Measurements from ENCODE around the gene MATK. TPM values are rescaled to one million over a fixed set of nuclear protein-coding genes. Genes with fewer than 3 reads are reported as not detected.

Gene MATK
- total and polyA plus RNA-seq, 3 experiments from 2014 or later, result 27.6 to 142 (median 28.1) TPM

DNA sequence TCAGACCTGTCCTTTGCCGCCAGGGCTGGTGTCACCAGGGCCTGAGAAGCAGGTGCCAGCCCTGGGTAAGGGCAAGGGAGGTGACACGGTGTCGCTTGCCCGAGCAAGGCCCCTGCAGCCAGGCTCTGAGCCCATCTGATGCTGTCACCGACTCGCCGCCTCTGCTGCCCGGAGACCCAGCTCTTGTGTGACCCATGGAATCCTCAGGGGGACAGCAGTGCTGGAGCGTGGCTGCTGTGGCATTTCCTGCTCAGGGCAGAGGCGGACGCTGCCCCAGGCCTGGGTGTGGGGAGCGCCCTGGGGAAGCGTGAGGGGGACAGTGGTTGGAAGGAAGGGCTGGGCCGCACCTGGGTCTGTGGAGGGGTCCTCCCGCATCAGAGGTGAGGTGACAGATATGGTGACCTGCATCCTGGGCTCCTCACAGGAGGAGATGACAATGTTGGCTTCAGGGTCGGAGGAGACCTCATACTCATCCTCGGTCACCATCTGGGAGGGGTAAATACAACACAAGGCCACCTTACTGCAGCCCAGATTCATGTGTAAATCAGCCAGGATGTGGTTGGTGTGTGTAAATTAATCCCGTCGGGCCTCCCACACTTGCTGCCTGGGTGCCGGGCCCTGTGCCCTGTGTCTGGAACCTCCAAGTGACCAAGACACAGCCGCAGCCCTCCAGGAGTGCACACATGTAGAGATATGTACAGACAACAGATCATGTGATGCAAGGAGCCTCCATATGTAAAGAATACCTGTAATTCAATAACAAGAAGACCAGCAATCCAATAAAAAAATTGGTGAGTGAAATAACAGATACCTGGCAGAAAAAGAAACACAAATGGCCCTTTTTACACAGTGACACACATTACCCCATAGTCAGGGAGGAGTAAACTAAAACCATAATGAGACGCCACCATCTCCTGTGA lies 27.6 kb upstream of the MATK start:
- Histone ChIP-seq H3K27ac (ENCODE audit: low read depth, low read length) (no peak overlapping the region), H3K27me3 (ENCODE audit: insufficient read depth, low read length, poor library complexity, severe bottlenecking) (no peaks in the 10 kb centered on the region), H3K9me3 (ENCODE audit: low read length) (no peaks in the 10 kb centered on the region), H3K36me3 (ENCODE audit: insufficient read depth, low read length) (no peaks in the 10 kb centered on the region), H3K4me1 (ENCODE audit: insufficient read depth, low read length) (peaks cover 46% of the 10 kb centered on the region), H3K4me3 (ENCODE audit: low read length) (peak overlapping the region; percentile 38)
- peaks cover 35 to 54% (median 37%) of the 10 kb centered on the region in 3 donors for H3K4me1 Mint-ChIP-seq
- H3K4me3 Mint-ChIP-seq, result peak overlapping the region; percentile 44 to 80 (median 76)
- POLR2A ChIA-PET, result interaction anchor here (1.0 to 3.0 kb wide), 3 partner anchors 9 to 52 kb away, joined by 4 to 29 read pairs (median 5); partner anchors contain the start of genes APBA3, MATK and MRPL54
- peak overlapping the region; percentile 88 to 98 (median 96) for H3K27ac Mint-ChIP-seq
- no peaks in the 10 kb centered on the region for H3K27me3 Mint-ChIP-seq
- no peaks in the 10 kb centered on the region for H3K36me3 Mint-ChIP-seq
- DNase-seq, result peak in 1 of 5 donors; percentile 28
- H3K9me3 Mint-ChIP-seq, result no peaks in the 10 kb centered on the region
- CTCF ChIA-PET, result interaction anchor here (1.6 to 3.7 kb wide), 3 partner anchors 9 to 51 kb away, joined by 4 to 16 read pairs (median 13); partner anchors contain the start of gene MRPL54

DNA sequence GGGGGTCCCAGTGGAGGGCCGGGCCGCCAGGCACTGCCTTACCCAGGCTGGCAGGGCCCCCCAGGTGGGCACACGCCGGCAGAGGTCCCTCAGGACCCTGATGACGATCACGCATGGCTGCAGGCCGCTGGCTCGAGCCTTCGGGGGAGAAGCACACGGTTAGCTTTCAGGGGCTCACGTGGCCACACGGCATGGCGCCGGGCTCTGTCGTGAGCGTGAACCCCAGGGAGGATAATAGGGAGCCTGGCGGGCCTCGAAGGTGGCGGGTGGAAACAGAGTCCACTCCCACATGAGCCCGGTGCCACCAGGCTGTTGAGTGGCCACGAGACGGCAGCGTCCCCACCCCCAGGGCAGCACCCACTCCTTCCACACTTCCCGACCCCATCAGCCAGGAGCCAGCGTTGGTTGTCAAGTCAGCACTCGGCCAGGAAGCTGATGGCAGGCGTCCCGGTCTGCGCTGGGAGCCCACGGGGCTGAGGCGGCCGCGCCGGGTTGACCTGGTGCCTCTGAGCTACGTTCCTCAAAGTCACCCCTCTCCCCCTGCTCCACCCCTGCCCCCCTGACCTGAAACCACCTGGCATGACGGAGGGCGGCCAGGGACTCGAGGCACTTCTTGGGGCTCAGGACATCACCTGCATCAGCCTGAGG lies 24.7 kb upstream of the MATK start:
- ChIA-PET CTCF (interaction anchor here (1.0 to 3.7 kb wide), 2 partner anchors 11 to 12 kb away, joined by 3 to 16 read pairs; no protein-coding TSS in a partner anchor), POLR2A (interaction anchor here (2.2 to 3.0 kb wide), 2 partner anchors 13 to 49 kb away, joined by 10 to 29 read pairs; partner anchors contain the start of genes APBA3 and MRPL54)
- Mint-ChIP-seq H3K4me3 (peak overlapping the region in 1 of 7 donors; percentile 51), H3K36me3 (no peaks in the 10 kb centered on the region), H3K4me1 (peaks cover 43 to 67% (median 50%) of the 10 kb centered on the region in 3 donors), H3K27ac (peak overlapping the region in 2 of 8 donors; percentile 43 to 70), H3K27me3 (no peaks in the 10 kb centered on the region), H3K9me3 (no peaks in the 10 kb centered on the region)
- Histone ChIP-seq H3K27ac (ENCODE audit: low read depth, low read length) (no peak overlapping the region), H3K9me3 (ENCODE audit: low read length) (no peaks in the 10 kb centered on the region), H3K36me3 (ENCODE audit: insufficient read depth, low read length) (no peaks in the 10 kb centered on the region), H3K4me1 (ENCODE audit: insufficient read depth, low read length) (peaks cover 39% of the 10 kb centered on the region), H3K4me3 (ENCODE audit: low read length) (no peak overlapping the region), H3K27me3 (ENCODE audit: insufficient read depth, low read length, poor library complexity, severe bottlenecking) (no peaks in the 10 kb centered on the region)
- no peak for DNase-seq

DNA sequence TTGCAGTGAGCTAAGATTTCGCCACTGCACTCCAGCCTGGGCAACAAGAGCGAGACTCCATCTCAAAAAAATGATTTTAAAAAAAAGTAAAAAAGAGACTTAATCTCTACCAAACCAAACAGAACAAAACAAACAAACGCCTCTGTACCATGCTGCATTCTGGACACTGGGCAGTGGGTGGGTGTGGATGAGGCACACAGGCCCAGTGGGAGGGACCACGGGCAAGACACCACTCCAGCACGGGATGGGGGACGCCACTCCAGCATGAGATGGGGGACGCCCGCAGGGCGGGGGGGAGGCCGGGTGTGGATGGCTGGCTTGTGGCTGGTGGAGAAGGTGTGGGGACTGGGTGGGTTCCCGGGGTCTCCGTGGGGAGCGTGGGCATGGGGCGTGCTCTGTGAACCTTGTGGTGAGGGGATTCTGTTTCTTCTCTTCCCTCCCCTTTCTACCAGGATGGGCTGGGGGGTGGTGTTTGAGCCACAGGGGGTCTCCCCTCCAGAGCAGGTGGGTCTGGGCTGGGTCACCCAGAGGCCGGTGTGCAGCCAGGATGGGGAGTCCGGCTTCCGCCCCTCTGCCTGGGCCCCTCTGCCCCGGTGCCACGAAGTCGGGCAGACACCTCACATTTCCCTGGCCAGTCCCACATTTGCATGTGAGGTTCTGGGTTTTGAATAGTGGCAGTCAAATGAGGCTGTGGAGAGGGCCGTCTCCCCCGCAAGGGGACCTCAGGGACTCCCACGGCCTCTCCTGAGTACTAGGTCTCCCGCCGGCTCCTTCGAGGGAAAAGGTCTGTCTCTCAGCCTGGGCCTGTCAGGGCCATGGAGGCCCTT lies 23.9 kb upstream of the MATK start:
- ChIA-PET POLR2A (no interaction called here), CTCF (no interaction called here)
- Histone ChIP-seq H3K27me3 (ENCODE audit: insufficient read depth, low read length, poor library complexity, severe bottlenecking) (no peaks in the 10 kb centered on the region), H3K4me1 (ENCODE audit: insufficient read depth, low read length) (peaks cover 38% of the 10 kb centered on the region), H3K9me3 (ENCODE audit: low read length) (no peaks in the 10 kb centered on the region), H3K27ac (ENCODE audit: low read depth, low read length) (no peak overlapping the region), H3K36me3 (ENCODE audit: insufficient read depth, low read length) (no peaks in the 10 kb centered on the region), H3K4me3 (ENCODE audit: low read length) (no peak overlapping the region)
- H3K4me1 Mint-ChIP-seq, result peaks cover 48 to 73% (median 50%) of the 10 kb centered on the region in 3 donors
- peak overlapping the region in 4 of 8 donors; percentile 82 to 90 (median 84) for H3K27ac Mint-ChIP-seq
- no peak for DNase-seq
- no peaks in the 10 kb centered on the region for H3K36me3 Mint-ChIP-seq
- H3K9me3 Mint-ChIP-seq, result no peaks in the 10 kb centered on the region
- no peaks in the 10 kb centered on the region for H3K27me3 Mint-ChIP-seq
- no peak overlapping the region for H3K4me3 Mint-ChIP-seq

DNA sequence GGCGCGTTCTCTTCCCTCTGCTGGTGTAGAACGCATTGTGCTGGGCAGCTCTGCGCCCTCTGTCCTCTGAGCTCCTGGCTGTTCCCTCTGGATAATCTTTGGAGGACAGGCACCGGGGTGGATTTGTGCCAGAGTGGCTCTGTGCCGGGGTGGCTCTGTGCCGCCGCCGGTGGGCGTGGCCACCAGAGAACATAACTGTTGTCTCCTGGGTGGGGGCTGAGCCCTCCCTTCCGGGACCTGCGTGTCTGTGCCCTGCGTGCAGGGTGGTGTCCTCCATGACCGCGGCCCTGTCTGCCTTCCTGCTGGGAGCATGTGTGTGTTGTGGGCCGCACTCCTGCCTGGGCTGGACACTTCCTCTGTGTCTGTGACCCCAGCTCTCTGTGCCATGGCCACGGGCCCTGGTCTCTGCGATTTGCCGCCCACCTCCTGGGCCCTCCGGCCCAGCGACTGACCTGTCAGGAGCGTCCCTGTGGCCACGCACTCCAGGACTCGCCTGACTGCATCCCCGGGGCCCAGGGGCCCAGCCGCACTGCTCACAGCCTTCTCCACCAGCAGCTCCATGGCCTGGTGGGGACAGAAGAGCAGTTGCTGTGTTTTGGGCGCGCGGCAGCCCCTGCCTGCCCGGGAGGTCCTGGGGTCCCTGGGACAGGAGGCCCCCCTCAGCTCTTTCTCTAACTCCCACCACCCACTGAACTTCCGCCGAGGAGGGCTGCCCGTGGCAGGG lies 22.4 kb upstream of the MATK start:
- Mint-ChIP-seq H3K4me1 (peaks cover 40 to 68% (median 44%) of the 10 kb centered on the region in 3 donors), H3K36me3 (no peaks in the 10 kb centered on the region), H3K27ac (peak overlapping the region in 4 of 8 donors; percentile 29 to 82 (median 74)), H3K9me3 (no peaks in the 10 kb centered on the region), H3K4me3 (peak overlapping the region in 1 of 7 donors; percentile 61), H3K27me3 (no peaks in the 10 kb centered on the region)
- Histone ChIP-seq H3K36me3 (ENCODE audit: insufficient read depth, low read length) (no peaks in the 10 kb centered on the region), H3K27ac (ENCODE audit: low read depth, low read length) (no peak overlapping the region), H3K9me3 (ENCODE audit: low read length) (no peaks in the 10 kb centered on the region), H3K27me3 (ENCODE audit: insufficient read depth, low read length, poor library complexity, severe bottlenecking) (no peaks in the 10 kb centered on the region), H3K4me3 (ENCODE audit: low read length) (no peak overlapping the region), H3K4me1 (ENCODE audit: insufficient read depth, low read length) (peaks cover 28% of the 10 kb centered on the region)
- no peak for DNase-seq
- CTCF ChIA-PET, result interaction anchor here (1.1 kb wide), 1 partner anchor 11 kb away, joined by 3 read pairs; no protein-coding TSS in a partner anchor
- POLR2A ChIA-PET, result no interaction called here

DNA sequence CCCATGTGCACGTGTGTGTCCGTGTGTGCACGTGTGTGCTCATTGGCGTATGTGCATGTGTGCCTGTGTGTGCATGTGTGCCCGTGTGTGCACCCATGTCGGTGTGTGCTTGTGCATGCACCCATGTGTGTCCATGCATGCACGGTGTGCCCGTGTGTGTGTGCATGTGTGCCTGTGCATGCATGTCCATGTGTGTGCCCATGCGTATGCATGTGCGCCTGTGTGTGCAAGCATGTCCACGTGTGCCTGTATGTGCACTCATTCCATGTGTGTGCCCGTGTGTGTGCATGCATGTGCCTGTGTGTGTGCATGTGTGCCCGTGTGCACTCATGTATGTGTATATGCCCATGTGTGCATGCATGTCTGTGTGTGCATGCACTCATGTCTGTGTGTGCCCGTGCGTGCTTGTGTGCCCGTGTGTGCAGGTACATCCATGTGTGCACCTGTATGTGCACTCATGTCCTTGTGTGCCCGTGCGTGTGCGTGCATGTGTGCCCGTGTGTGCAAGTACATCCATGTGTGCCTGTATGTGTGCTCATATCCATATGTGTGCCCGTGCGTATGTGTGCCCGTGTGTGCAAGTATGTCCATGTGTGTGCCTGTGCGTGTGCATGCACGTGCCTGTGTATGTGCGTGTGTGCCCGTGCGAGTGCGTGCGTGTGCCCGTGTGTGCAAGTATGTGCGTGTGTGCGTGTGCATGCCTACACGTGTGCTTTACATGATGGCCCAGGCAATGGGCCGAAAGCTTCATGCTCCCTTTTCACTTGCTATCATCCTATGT lies 21.6 kb upstream of the MATK start:
- POLR2A ChIA-PET, result no interaction called here
- peaks cover 20% of the 10 kb centered on the region for H3K4me1 ChIP-seq (ENCODE audit: insufficient read depth, low read length)
- H3K27me3 Mint-ChIP-seq, result no peaks in the 10 kb centered on the region
- no peak overlapping the region for H3K4me3 ChIP-seq (ENCODE audit: low read length)
- no peaks in the 10 kb centered on the region for H3K36me3 ChIP-seq (ENCODE audit: insufficient read depth, low read length)
- H3K9me3 ChIP-seq (ENCODE audit: low read length), result no peaks in the 10 kb centered on the region
- H3K4me3 Mint-ChIP-seq, result no peak overlapping the region
- no peak overlapping the region for H3K27ac ChIP-seq (ENCODE audit: low read depth, low read length)
- DNase-seq, result no peak
- CTCF ChIA-PET, result interaction anchor here (1.1 kb wide), 1 partner anchor 10 kb away, joined by 3 read pairs; no protein-coding TSS in a partner anchor
- no peaks in the 10 kb centered on the region for H3K9me3 Mint-ChIP-seq
- no peaks in the 10 kb centered on the region for H3K36me3 Mint-ChIP-seq
- H3K27me3 ChIP-seq (ENCODE audit: insufficient read depth, low read length, poor library complexity, severe bottlenecking), result no peaks in the 10 kb centered on the region
- H3K4me1 Mint-ChIP-seq, result peaks cover 35 to 65% (median 35%) of the 10 kb centered on the region in 3 donors
- H3K27ac Mint-ChIP-seq, result peak overlapping the region in 5 of 8 donors; percentile 31 to 92 (median 68)

DNA sequence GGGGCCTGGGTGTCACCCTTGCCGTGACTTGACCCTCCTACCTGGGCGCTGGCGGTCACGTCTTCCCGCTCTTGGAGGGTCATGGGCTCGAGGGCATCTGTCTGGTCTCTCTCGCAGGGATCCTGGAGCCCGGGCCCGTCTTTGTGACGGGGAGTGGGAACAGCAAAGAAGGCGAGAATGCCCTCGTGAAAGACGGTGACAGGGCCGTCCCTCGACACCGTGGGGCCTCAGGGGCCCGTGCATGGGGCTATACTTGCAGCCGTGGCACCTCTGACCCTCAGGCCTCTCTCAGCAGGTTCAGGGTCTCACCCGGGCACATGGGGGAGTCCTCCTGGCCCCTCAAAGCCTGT lies 20.9 kb upstream of the MATK start:
- Histone ChIP-seq H3K27me3 (ENCODE audit: insufficient read depth, low read length, poor library complexity, severe bottlenecking) (no peaks in the 10 kb centered on the region), H3K4me1 (ENCODE audit: insufficient read depth, low read length) (peaks cover 13% of the 10 kb centered on the region), H3K27ac (ENCODE audit: low read depth, low read length) (no peak overlapping the region), H3K4me3 (ENCODE audit: low read length) (no peak overlapping the region), H3K36me3 (ENCODE audit: insufficient read depth, low read length) (no peaks in the 10 kb centered on the region), H3K9me3 (ENCODE audit: low read length) (no peaks in the 10 kb centered on the region)
- CTCF ChIA-PET, result no interaction called here
- no peak overlapping the region for H3K4me3 Mint-ChIP-seq
- no peaks in the 10 kb centered on the region for H3K27me3 Mint-ChIP-seq
- H3K36me3 Mint-ChIP-seq, result no peaks in the 10 kb centered on the region
- peaks cover 29 to 62% (median 29%) of the 10 kb centered on the region in 3 donors for H3K4me1 Mint-ChIP-seq
- POLR2A ChIA-PET, result no interaction called here
- DNase-seq, result no peak
- no peaks in the 10 kb centered on the region for H3K9me3 Mint-ChIP-seq
- peak overlapping the region in 2 of 8 donors; percentile 53 to 71 for H3K27ac Mint-ChIP-seq

Data from CD8-positive, alpha-beta memory T cell (primary cell).